Measurements from ENCODE around the gene NOD1. TPM values are rescaled to one million over a fixed set of nuclear protein-coding genes. Genes with fewer than 3 reads are reported as not detected.

Gene NOD1
- total and polyA plus RNA-seq, 2 of the 8 experiments (the other 6 are each of a cell fraction or from before 2014, with no cell fraction given): 3.8 to 6.5 TPM

DNA sequence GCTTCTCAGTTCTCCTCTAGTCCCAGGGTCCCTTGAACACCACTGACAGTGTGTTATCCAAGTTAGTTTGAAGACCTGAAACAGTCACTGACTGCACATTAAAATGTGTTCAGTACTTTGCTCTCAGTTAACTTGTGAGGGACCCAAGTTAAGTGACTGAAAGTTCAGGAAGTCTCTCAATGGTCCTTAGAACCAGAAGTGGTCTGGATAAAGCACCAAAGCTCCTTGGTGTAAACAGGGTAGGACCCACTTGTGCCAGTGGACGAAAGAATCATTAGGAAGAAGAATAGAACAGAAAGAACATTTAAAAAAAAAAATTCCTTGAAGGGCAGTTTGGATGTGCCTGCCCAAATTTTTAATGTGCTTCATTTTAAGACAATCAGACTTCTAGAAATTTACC is 45.1 kb downstream of the NOD1 start (continued):
- TF ChIP-seq CHD1 (IDR thresholded peaks at IDR 0.05; ENCODE audit: low read depth, low read length) (no peak), RFX5 (IDR thresholded peaks at IDR 0.05; ENCODE audit: borderline replicate concordance, low read depth, low read length) (no peak), TEAD4 (IDR thresholded peaks at IDR 0.05; ENCODE audit: low read depth, low read length) (no peak), GTF2F1 (IDR thresholded peaks at IDR 0.05; ENCODE audit: borderline replicate concordance, low read depth, low read length) (no peak), SIRT6 (IDR thresholded peaks at IDR 0.05; ENCODE audit: low read length) (no peak), KDM4A (IDR thresholded peaks at IDR 0.05; ENCODE audit: low read depth, low read length, severe bottlenecking) (no peak)
- TF ChIP-seq, protein P1, sequence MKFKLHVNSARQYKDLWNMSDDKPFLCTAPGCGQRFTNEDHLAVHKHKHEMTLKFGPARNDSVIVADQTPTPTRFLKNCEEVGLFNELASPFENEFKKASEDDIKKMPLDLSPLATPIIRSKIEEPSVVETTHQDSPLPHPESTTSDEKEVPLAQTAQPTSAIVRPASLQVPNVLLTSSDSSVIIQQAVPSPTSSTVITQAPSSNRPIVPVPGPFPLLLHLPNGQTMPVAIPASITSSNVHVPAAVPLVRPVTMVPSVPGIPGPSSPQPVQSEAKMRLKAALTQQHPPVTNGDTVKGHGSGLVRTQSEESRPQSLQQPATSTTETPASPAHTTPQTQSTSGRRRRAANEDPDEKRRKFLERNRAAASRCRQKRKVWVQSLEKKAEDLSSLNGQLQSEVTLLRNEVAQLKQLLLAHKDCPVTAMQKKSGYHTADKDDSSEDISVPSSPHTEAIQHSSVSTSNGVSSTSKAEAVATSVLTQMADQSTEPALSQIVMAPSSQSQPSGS (IDR thresholded peaks at IDR 0.05; ENCODE audit: low read length): no peak
- TF ChIP-seq, protein P2, sequence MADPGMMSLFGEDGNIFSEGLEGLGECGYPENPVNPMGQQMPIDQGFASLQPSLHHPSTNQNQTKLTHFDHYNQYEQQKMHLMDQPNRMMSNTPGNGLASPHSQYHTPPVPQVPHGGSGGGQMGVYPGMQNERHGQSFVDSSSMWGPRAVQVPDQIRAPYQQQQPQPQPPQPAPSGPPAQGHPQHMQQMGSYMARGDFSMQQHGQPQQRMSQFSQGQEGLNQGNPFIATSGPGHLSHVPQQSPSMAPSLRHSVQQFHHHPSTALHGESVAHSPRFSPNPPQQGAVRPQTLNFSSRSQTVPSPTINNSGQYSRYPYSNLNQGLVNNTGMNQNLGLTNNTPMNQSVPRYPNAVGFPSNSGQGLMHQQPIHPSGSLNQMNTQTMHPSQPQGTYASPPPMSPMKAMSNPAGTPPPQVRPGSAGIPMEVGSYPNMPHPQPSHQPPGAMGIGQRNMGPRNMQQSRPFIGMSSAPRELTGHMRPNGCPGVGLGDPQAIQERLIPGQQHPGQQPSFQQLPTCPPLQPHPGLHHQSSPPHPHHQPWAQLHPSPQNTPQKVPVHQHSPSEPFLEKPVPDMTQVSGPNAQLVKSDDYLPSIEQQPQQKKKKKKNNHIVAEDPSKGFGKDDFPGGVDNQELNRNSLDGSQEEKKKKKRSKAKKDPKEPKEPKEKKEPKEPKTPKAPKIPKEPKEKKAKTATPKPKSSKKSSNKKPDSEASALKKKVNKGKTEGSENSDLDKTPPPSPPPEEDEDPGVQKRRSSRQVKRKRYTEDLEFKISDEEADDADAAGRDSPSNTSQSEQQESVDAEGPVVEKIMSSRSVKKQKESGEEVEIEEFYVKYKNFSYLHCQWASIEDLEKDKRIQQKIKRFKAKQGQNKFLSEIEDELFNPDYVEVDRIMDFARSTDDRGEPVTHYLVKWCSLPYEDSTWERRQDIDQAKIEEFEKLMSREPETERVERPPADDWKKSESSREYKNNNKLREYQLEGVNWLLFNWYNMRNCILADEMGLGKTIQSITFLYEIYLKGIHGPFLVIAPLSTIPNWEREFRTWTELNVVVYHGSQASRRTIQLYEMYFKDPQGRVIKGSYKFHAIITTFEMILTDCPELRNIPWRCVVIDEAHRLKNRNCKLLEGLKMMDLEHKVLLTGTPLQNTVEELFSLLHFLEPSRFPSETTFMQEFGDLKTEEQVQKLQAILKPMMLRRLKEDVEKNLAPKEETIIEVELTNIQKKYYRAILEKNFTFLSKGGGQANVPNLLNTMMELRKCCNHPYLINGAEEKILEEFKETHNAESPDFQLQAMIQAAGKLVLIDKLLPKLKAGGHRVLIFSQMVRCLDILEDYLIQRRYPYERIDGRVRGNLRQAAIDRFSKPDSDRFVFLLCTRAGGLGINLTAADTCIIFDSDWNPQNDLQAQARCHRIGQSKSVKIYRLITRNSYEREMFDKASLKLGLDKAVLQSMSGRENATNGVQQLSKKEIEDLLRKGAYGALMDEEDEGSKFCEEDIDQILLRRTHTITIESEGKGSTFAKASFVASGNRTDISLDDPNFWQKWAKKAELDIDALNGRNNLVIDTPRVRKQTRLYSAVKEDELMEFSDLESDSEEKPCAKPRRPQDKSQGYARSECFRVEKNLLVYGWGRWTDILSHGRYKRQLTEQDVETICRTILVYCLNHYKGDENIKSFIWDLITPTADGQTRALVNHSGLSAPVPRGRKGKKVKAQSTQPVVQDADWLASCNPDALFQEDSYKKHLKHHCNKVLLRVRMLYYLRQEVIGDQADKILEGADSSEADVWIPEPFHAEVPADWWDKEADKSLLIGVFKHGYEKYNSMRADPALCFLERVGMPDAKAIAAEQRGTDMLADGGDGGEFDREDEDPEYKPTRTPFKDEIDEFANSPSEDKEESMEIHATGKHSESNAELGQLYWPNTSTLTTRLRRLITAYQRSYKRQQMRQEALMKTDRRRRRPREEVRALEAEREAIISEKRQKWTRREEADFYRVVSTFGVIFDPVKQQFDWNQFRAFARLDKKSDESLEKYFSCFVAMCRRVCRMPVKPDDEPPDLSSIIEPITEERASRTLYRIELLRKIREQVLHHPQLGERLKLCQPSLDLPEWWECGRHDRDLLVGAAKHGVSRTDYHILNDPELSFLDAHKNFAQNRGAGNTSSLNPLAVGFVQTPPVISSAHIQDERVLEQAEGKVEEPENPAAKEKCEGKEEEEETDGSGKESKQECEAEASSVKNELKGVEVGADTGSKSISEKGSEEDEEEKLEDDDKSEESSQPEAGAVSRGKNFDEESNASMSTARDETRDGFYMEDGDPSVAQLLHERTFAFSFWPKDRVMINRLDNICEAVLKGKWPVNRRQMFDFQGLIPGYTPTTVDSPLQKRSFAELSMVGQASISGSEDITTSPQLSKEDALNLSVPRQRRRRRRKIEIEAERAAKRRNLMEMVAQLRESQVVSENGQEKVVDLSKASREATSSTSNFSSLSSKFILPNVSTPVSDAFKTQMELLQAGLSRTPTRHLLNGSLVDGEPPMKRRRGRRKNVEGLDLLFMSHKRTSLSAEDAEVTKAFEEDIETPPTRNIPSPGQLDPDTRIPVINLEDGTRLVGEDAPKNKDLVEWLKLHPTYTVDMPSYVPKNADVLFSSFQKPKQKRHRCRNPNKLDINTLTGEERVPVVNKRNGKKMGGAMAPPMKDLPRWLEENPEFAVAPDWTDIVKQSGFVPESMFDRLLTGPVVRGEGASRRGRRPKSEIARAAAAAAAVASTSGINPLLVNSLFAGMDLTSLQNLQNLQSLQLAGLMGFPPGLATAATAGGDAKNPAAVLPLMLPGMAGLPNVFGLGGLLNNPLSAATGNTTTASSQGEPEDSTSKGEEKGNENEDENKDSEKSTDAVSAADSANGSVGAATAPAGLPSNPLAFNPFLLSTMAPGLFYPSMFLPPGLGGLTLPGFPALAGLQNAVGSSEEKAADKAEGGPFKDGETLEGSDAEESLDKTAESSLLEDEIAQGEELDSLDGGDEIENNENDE (IDR thresholded peaks at IDR 0.05; ENCODE audit: insufficient replicate concordance, low read length): no peak

Data from H1 (cell line).